Raji (cell line): ENCODE results near the gene PTH1R.

Experiments
- POLR2A ChIP-seq: IDR thresholded peaks from 2 replicates; pipeline ENCODE4 v1.6.1; 2011; ENCODE audit warnings: low read depth, low read length, control low read depth; ENCODE audit not compliant: insufficient read depth

PTH1R gene

GRCh38 chr3:46894256-46894655 is 16.7 kb downstream of the PTH1R start:
- no peak for TF ChIP-seq POLR2A

DNA sequence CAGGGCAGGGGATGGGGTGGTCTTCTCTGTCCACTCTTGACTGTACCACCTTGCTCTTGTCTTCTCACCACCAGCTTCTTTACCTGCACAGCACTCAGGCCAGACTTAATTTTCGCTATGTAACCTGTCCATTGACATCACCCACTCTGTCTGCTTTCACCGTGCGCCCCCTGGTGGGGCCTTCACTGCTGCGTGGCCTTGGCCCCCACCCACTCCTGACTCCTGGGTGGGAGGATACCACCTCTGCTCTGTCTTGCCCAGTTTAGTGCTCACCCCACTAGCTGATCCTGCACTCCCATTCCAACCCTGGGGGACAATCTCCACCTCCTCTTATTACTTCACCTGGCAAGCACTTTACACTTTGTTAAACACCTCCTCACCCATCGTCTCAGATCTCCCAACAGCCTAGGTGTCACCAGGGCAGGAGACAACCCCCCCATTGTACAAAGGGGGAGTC is 17.7 kb downstream of the PTH1R start:
- TF ChIP-seq POLR2A: no peak

DNA sequence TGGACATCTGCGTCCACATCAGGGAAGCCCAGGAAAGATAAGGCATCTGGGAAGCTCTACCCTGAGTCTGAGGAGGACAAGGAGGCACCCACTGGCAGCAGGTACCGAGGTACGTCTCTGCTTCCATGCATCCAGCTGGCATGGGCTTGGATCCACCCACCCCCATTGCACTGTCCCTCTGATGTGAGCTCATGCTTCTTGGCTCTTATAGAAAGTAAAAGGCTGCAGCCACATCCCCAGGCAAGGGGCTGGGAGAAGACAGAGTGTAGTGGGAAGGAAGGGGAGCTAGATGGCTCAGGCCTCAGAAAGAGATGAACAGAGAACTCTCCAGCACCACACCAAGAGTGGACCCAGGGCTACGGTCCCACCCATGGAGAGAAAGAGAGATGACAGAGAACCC is 18.2 kb downstream of the PTH1R start:
- no peak for TF ChIP-seq POLR2A

- TF ChIP-seq POLR2A: no peak
These were observed 18.9 kb downstream of the PTH1R start for GRCh38 chr3:46896386-46896785.

DNA sequence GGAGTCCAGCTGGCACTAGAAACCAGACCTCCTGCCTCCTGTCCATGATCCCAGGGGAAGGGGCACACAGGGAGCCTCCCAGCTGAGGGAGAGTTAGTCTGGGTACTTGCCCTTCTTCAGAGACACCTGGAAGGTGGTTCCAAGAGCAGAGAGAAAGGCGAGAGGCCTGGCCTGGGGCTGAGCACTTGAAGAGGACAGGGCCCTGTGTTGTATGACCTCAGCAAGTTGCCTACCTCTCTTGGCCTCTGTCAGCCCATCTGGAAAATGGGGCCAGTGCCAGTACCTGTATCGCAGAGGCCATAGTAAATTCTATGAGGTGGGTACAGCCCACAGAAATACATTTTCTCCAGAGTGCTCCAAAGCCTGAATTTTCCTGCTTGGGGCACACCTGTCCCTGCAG is 19.5 kb downstream of the PTH1R start:
- no peak for TF ChIP-seq POLR2A

- no peak for TF ChIP-seq POLR2A
These were observed 20.4 kb downstream of the PTH1R start for GRCh38 chr3:46897829-46898320.

DNA sequence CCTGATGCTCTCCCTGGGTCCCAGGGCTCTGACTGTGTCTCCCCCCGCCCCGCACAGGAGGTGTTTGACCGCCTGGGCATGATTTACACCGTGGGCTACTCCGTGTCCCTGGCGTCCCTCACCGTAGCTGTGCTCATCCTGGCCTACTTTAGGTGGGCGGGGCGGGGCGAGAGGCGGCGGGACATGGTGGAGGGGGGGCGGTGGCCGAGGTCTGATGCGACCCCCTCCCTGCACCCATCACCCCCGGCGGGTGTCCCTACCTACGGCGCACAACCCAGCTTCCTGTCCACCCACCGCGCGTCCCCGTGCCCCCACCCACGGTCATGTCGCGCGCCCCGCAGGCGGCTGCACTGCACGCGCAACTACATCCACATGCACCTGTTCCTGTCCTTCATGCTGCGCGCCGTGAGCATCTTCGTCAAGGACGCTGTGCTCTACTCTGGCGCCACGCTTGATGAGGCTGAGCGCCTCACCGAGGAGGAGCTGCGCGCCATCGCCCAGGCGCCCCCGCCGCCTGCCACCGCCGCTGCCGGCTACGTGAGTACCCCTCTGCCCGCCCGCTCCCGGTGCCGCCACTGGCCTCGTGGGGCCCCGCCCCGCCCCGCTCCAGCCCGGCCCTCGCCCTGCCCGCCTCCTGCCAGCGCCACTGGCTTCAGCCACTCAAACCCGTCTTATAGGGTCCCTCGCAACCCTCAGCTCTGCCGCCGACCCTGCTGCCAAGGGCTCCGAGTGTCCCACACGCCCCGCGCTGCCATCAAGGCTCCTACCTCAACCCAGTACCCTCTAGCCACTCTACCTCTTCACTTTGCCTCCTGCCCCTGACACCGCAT is 21.0 kb downstream of the PTH1R start:
- TF ChIP-seq POLR2A: no peak

DNA sequence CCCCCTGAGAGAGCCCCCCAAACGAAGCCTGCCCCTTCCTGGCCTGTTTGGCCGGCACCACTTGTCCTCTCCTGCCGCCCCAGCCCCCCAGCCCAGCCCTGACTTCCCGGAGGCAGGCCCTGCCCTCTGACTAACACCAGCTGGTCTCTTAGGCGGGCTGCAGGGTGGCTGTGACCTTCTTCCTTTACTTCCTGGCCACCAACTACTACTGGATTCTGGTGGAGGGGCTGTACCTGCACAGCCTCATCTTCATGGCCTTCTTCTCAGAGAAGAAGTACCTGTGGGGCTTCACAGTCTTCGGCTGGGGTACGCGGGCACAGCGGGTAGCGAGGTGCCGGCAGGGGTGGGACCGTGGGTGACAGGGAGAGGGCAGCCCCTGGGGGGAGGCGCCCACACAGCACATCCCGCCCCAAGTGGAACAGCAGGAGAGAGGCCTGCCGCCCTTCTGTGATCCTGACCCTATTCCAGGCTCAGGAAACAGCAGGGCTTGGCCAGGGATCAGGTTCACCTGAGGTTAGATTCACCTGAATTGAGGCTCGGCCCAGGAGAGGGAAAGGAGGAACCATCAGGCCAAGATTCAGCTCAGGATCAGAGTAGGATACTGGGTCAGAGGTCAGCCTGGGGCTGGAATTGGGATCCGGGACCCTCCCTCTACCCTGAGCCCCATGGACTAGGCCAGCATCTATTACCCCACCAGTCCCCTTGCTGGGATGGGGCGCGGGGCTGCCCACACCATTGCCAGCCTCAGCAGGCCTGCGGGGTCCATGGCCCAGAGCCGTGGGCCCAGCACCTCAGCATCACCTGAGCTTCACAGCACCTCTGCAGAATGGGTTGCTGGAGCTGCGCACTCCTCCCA is 21.9 kb downstream of the PTH1R start:
- no peak for TF ChIP-seq POLR2A

GRCh38 chr3:46900007-46900292 is 22.4 kb downstream of the PTH1R start:
- TF ChIP-seq POLR2A: no peak

DNA sequence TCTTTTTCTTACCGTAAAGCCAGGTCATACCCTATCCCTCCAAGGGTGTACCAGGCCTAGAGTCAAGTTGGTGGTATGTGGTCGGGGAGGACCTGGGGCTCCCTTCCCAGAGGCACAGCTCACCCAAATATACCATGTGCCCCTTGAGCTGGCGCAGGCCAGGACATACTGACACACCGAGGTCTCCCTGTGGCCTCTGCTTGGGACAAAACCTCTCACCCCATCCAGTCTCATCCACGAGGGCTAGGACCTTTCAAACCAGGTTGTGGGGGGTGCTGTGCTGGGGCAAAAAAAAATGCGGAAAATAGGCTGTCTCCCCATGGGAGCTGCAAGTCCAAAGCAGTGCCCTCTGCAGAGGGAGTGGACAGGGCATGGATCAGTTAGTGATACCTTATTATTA is 22.8 kb downstream of the PTH1R start:
- no peak for TF ChIP-seq POLR2A

- TF ChIP-seq POLR2A: no peak
These were observed 23.5 kb downstream of the PTH1R start for GRCh38 chr3:46901061-46901460.

DNA sequence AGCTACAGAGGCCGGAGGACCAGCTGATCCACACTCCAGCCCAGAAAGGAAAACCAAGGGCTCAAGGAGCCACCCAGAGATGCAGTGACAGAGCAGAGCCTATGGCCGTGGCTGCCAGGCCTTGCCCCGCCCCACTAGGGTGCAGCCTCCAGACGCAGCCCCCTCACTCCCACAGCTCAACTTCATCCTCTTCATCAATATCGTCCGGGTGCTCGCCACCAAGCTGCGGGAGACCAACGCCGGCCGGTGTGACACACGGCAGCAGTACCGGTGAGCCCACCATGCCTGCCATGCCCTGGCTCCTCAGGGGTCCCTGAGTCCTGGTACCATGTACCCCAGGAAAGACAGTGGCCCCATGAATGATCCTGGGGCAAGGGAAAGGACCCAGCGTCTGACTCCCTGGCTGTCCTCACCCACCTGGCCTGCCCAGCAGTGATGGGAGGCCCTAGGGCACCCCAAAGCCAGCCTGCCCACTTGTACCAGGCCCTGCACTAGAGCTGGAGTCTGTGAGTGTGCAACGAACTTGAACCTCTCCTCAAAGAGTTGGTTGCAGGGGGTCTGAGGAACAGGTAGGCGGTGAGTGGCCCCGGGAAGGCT is 24.2 kb downstream of the PTH1R start:
- TF ChIP-seq POLR2A: no peak

DNA sequence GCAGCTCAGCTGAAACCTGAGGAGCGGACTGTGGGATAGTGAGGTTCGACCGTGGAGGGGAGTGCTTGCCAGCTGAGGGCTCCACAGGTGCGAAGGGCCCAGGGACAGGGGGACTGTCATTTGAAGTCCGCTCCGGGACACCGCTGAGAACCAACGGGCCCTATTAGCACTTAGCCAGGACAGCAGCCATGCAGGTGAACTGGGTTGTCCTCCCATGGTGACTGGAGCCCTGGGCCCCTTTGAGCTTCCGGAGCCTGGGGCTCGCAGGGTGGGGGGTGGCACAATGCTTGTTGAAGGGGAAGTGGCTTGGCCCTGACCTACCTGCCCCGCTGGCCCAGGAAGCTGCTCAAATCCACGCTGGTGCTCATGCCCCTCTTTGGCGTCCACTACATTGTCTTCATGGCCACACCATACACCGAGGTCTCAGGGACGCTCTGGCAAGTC is 24.7 kb downstream of the PTH1R start:
- TF ChIP-seq POLR2A: no peak

DNA sequence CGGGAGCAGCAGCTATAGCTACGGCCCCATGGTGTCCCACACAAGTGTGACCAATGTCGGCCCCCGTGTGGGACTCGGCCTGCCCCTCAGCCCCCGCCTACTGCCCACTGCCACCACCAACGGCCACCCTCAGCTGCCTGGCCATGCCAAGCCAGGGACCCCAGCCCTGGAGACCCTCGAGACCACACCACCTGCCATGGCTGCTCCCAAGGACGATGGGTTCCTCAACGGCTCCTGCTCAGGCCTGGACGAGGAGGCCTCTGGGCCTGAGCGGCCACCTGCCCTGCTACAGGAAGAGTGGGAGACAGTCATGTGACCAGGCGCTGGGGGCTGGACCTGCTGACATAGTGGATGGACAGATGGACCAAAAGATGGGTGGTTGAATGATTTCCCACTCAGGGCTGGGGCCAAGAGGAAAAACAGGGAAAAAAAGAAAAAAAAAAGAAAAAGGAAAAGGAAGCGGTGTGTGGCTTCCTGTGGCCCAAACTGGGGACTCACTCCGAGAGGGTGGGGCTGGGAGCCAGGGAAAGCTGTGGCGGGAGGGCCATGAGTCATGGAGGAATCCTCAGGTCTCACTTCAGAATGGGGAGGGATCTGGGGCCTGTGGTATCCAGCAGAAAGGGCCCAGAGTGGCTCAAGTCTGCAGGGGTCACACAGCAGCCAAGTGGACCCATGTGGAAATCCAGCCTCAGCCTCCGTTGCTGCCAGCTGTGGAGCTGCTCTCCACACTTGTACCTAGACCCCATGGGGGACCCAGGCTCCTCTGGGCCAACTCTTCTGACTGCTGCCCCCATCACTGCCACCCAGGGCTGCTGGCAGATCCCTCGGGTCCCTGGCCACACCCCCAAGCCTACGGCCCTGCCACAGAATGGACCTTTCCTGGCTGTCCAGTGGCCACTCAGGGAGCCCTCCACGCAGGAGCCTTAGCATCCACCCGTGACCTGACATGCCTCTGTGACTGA is 26.1 kb downstream of the PTH1R start:
- no peak for TF ChIP-seq POLR2A
